IMR-90 (cell line): ENCODE data around the gene PSMC3. TPM values are rescaled to one million over a fixed set of nuclear protein-coding genes. Genes with fewer than 3 reads are reported as not detected.
A peak's percentile ranks its signal among the peaks of the same experiment; 100 is the strongest.

Experiments
- ATAC-seq: fragments of 200-7000 bp; cut with Tn5 transposase; 2 replicates; pipeline ENCODE4 v1.9.1; 2020; ENCODE audit warnings: low read depth, mild to moderate bottlenecking, moderate library complexity
- BruUV-seq: library from RNA; stranded (reverse); fragments of 400-500 nt; replicated peaks from 2 replicates; lab custom pipeline; 2021; lab: Mats Ljungman, UMichigan
- CTCF ChIA-PET: fragments of 300-600 bp; formaldehyde crosslinking; extraction: SDS; loops from one replicate; lab custom pipeline; 2021; ENCODE audit warnings: antibody characterized with exemption; lab: Yijun Ruan, JAX
- POLR2A ChIA-PET: fragments of 300-600 bp; sonication (Branson Sonifier 250); formaldehyde crosslinking; loops from one replicate; lab custom pipeline; 2022; ENCODE audit warnings: antibody characterized with exemption; ENCODE audit not compliant: unreplicated experiment; lab: Charles Lee
- DNase-seq: peaks from one replicate; pipeline ENCODE4 v3.0.0; 2013
- H2AFZ ChIP-seq: replicated peaks from 2 replicates; pipeline ENCODE3; 2013; ENCODE audit warnings: low read length, mild to moderate bottlenecking; ENCODE audit not compliant: poor library complexity
- H2AK5ac ChIP-seq: 2 replicates; pipeline ENCODE4 v1.6.1; 2013; ENCODE audit warnings: low read depth, low read length, inconsistent platforms
- H2AK9ac ChIP-seq: replicated peaks from 2 replicates; pipeline ENCODE3; 2013; ENCODE audit warnings: mild to moderate bottlenecking, low read depth, low read length, moderate library complexity; ENCODE audit not compliant: poor library complexity
- H2BK120ac ChIP-seq: 2 replicates; pipeline ENCODE4 v1.6.1; 2013; ENCODE audit warnings: low read depth, low read length, inconsistent platforms
- H2BK15ac ChIP-seq: 3 replicates; pipeline ENCODE4 v1.6.1; 2013; ENCODE audit warnings: low read depth, low read length, inconsistent platforms
- H2BK20ac ChIP-seq: 2 replicates; pipeline ENCODE4 v1.6.1; 2013; ENCODE audit warnings: low read depth, mild to moderate bottlenecking, inconsistent platforms, low read length, moderate library complexity
- H2BK5ac ChIP-seq: 2 replicates; pipeline ENCODE4 v1.6.1; 2013; ENCODE audit warnings: mild to moderate bottlenecking, low read depth, low read length, inconsistent platforms; ENCODE audit not compliant: poor library complexity, severe bottlenecking
- H3K14ac ChIP-seq: replicated peaks from 2 replicates; pipeline ENCODE4 v1.6.1; 2013; ENCODE audit warnings: low read depth, low read length, inconsistent platforms
- H3K18ac ChIP-seq: 2 replicates; pipeline ENCODE4 v1.6.1; 2013; ENCODE audit warnings: low read depth, low read length, control low read depth
- H3K23ac ChIP-seq: 2 replicates; pipeline ENCODE4 v1.6.1; 2013; ENCODE audit warnings: low read depth, low read length, inconsistent platforms
- H3K27ac ChIP-seq: 2 replicates; pipeline ENCODE4 v1.5.1; 2013; ENCODE audit warnings: mild to moderate bottlenecking, control low read depth, low read length; ENCODE audit not compliant: insufficient read depth
- H3K27me3 ChIP-seq: 2 replicates; pipeline ENCODE4 v1.6.1; 2013; ENCODE audit warnings: low read length; ENCODE audit not compliant: control insufficient read depth, insufficient read depth
- H3K36me3 ChIP-seq: 2 replicates; pipeline ENCODE4 v1.6.1; 2013; ENCODE audit warnings: low read length, mixed read lengths; ENCODE audit not compliant: control insufficient read depth, insufficient read depth
- H3K4ac ChIP-seq: 2 replicates; pipeline ENCODE4 v1.6.1; 2013; ENCODE audit warnings: low read depth, low read length, inconsistent platforms
- H3K4me1 ChIP-seq: 2 replicates; pipeline ENCODE4 v1.6.1; 2013; ENCODE audit warnings: low read length, mixed read lengths; ENCODE audit not compliant: control insufficient read depth, insufficient read depth
- H3K4me2 ChIP-seq: 2 replicates; pipeline ENCODE4 v1.6.1; 2013; ENCODE audit warnings: low read depth, mild to moderate bottlenecking, control low read depth, low read length, moderate library complexity
- H3K4me3 ChIP-seq: 2 replicates; pipeline ENCODE4 v1.5.1; 2013; ENCODE audit warnings: low read depth, mild to moderate bottlenecking, control low read depth, low read length, moderate library complexity; ENCODE audit not compliant: insufficient read depth
- H3K56ac ChIP-seq: 2 replicates; pipeline ENCODE4 v1.6.1; 2013; ENCODE audit warnings: low read length, inconsistent platforms; ENCODE audit not compliant: insufficient read depth; ENCODE audit errors: extremely low read depth
- H3K79me1 ChIP-seq, 2 experiments: 2 replicates each; pipeline ENCODE4 v1.6.1; 2013; ENCODE audit warnings: low read length in 2 of 2, inconsistent platforms in 1 of 2, low read depth in 1 of 2
- H3K9ac ChIP-seq: 2 replicates; pipeline ENCODE4 v1.6.1; 2013; ENCODE audit warnings: low read depth, low read length, control low read depth
- H3K9me1 ChIP-seq: 2 replicates; pipeline ENCODE4 v1.6.1; 2013; ENCODE audit warnings: low read length, inconsistent platforms; ENCODE audit not compliant: insufficient read depth
- H3K9me3 ChIP-seq: 2 replicates; pipeline ENCODE4 v1.6.1; 2013; ENCODE audit warnings: low read length; ENCODE audit not compliant: control insufficient read depth, insufficient read depth
- H4K20me1 ChIP-seq: 2 replicates; pipeline ENCODE4 v1.6.1; 2013; ENCODE audit warnings: low read length, inconsistent platforms; ENCODE audit not compliant: insufficient read depth
- H4K5ac ChIP-seq: 2 replicates; pipeline ENCODE4 v1.6.1; 2013; ENCODE audit warnings: mild to moderate bottlenecking, low read depth, low read length, control low read depth
- H4K8ac ChIP-seq, 2 experiments: 2 replicates each; pipeline ENCODE4 v1.6.1; 2013; ENCODE audit warnings: low read depth in 2 of 2, low read length in 2 of 2, control low read depth in 1 of 2, inconsistent platforms in 1 of 2
- H4K91ac ChIP-seq: 2 replicates; pipeline ENCODE4 v1.6.1; 2013; ENCODE audit warnings: low read depth, low read length, inconsistent platforms; ENCODE audit not compliant: insufficient read depth
- CEBPB ChIP-seq: IDR thresholded peaks from 2 replicates; pipeline ENCODE4 v1.6.1; 2012; ENCODE audit warnings: low read depth, low read length, improper control_type of control experiment
- MAZ ChIP-seq: IDR thresholded peaks from 2 replicates; pipeline ENCODE4 v1.6.1; 2012; ENCODE audit warnings: low read depth, mild to moderate bottlenecking, low read length, improper control_type of control experiment, moderate library complexity, borderline replicate concordance
- MXI1 ChIP-seq: IDR thresholded peaks from 2 replicates; pipeline ENCODE4 v1.6.1; 2012; ENCODE audit warnings: low read depth, mild to moderate bottlenecking, low read length, moderate library complexity, borderline replicate concordance
- WGBS, 2 experiments: methylation state at CpG; one replicate each; pipeline versions ENCODE4 v1.1.5 to v1.1.7; 2013; ENCODE audit warnings: missing lambda C conversion rate in 2 of 2; ENCODE audit not compliant: insufficient read length in 1 of 2; ENCODE audit errors: extremely low coverage in 2 of 2; 5-methylcytosine and 5-hydroxymethylcytosine counted together
- dilution Hi-C: fragments of 300-500 bp; cut with HindIII; formaldehyde crosslinking; loops from one replicate; pipeline ENCODE4 v1.14.3; 2018; ENCODE audit warnings: low sequenced_read_pairs; ENCODE audit not compliant: unreplicated experiment
- in situ Hi-C: fragments of 300-500 bp; cut with MboI; formaldehyde crosslinking; loops from 3 replicates; pipeline ENCODE4 v1.14.3; 2019; ENCODE audit warnings: low sequenced_read_pairs, inconsistent platforms, mixed read lengths
- intact Hi-C: fragments of 100-400 bp; cut with micrococcal nuclease; formaldehyde crosslinking; loops from 2 replicates; pipeline ENCODE4 v1.10.0; 2022
- polyA plus RNA-seq, 3 experiments: library from polyadenylated mRNA; depleted of rRNA; stranded (reverse); fragments of >200 nt; gene quantifications; 2 replicates each; pipeline ENCODE4 v1.2.3, GENCODE V29; 2012; ENCODE audit warnings: low replicate concordance in 1 of 3
- total RNA-seq: library from RNA; depleted of rRNA; stranded (reverse); fragments of >200 nt; gene quantifications from 2 replicates; pipeline ENCODE4 v1.2.3, GENCODE V29; 2012

The PSMC3 gene
- total and polyA plus RNA-seq, 2 of the 4 experiments (the other 2 are of a cell fraction), result 238 to 253 TPM

GRCh38 chr11:47460571-47461235 lies 34.5 kb upstream of the PSMC3 start:
- no peak overlapping the region for H3K14ac ChIP-seq
- H4K8ac ChIP-seq, result no peak overlapping the region
- POLR2A ChIA-PET, result no interaction called here
- H4K5ac ChIP-seq, result no peak overlapping the region
- H3K18ac ChIP-seq, result no peak overlapping the region
- no peak overlapping the region for H3K56ac ChIP-seq
- no peak overlapping the region for H3K4ac ChIP-seq
- no peak overlapping the region for H2BK15ac ChIP-seq
- dilution Hi-C loops (no loop called here), in situ Hi-C loops (no loop called here), intact Hi-C loops (no loop called here)
- H2AK9ac ChIP-seq, result no peak overlapping the region
- no TSS peak for BruUV-seq
- ATAC-seq (no peak), DNase-seq (peak; percentile 29)
- peaks cover 15 to 45% of the 10 kb centered on the region in 2 experiments for H3K79me1 ChIP-seq
- 0 out of 2 replicates have a peak overlapping the region, but pooled peaks have one; percentile 1 for H3K23ac ChIP-seq
- no peak overlapping the region for H4K91ac ChIP-seq
- no peaks in the 10 kb centered on the region for H3K9me3 ChIP-seq
- no peak overlapping the region for H3K9ac ChIP-seq
- peaks cover 3% of the 10 kb centered on the region; the same call in 1 of the 2 replicates for H4K20me1 ChIP-seq
- no peak overlapping the region for H2AK5ac ChIP-seq
- WGBS, 2 experiments, result 80% methylated on average over 1 of the region's 2 CpGs; no CpG with 5 or more reads in 1 of the 2 experiments
- H2BK5ac ChIP-seq, result no peak overlapping the region
- no peaks in the 10 kb centered on the region for H3K27me3 ChIP-seq
- no peak overlapping the region for H3K4me2 ChIP-seq
- peak; percentile 83 for TF ChIP-seq CEBPB
- no peak for TF ChIP-seq MXI1
- TF ChIP-seq MAZ, result no peak
- no peak overlapping the region for H3K4me3 ChIP-seq
- H2BK120ac ChIP-seq, result no peak overlapping the region
- no peaks in the 10 kb centered on the region; the same call in 1 of the 2 replicates for H3K4me1 ChIP-seq
- CTCF ChIA-PET, result no interaction called here
- no peak overlapping the region for H3K27ac ChIP-seq
- no peak overlapping the region for H2BK20ac ChIP-seq
- H3K9me1 ChIP-seq, result peaks cover 9% of the 10 kb centered on the region
- no peak overlapping the region for H2AFZ ChIP-seq
- H3K36me3 ChIP-seq, result peaks cover 17% of the 10 kb centered on the region
